K562 (cell line): ENCODE data around the gene AKT3. TPM values are rescaled to one million over a fixed set of nuclear protein-coding genes. Genes with fewer than 3 reads are reported as not detected.

Experiments
- EGR1 ChIP-seq: fragments of 450-650 bp; conservative IDR thresholded peaks from 2 replicates; pipeline ENCODE4 v1.6.1; 2017; ENCODE audit warnings: mild to moderate bottlenecking
- KDM1A ChIP-seq, 2 experiments: fragments of 450-650 bp; IDR thresholded peaks; 2 replicates each; pipeline ENCODE4 v1.6.1; 2016; ENCODE audit warnings: mild to moderate bottlenecking in 2 of 2
- TOE1 ChIP-seq, 2 experiments: fragments of 450-650 bp in 1 of 2; sonication (generic) in 1 of 2; formaldehyde crosslinking in 1 of 2; IDR thresholded peaks; 2 replicates each; pipeline versions ENCODE4 v1.7.1 to v1.8.0; 2016 to 2022; ENCODE audit warnings: borderline replicate concordance in 2 of 2, mild to moderate bottlenecking in 2 of 2, antibody characterized with exemption in 1 of 2, inconsistent platforms in 1 of 2, low read depth in 1 of 2, missing genetic modification reagents in 1 of 2, moderate library complexity in 1 of 2
- ZNF239 ChIP-seq: fragments of 250-450 bp; sonication (Bioruptor Pico); IDR thresholded peaks from 2 replicates; pipeline ENCODE4 v1.4.0; 2020; ENCODE audit warnings: mild to moderate bottlenecking
- polyA plus RNA-seq, 8 experiments: library from polyadenylated mRNA; depleted of rRNA in 4 of 8; stranded (reverse) in 5 of 8; unstranded in 3 of 8; fragments of >200 nt; fragmentation: Nextera tagmentation in 2 of 8; fragmentation: Illumina TruSeq in 1 of 8; extraction: Ambion mirVana in 2 of 8; extraction: Trizol in 1 of 8; gene quantifications; 2 replicates each; pipeline versions ENCODE4 v1.2.1 to v1.2.3, GENCODE V29; 2011 to 2014; ENCODE audit warnings: inconsistent platforms in 1 of 8, missing spikeins in 1 of 8
- total RNA-seq, 7 experiments: library from RNA; depleted of rRNA in 6 of 7; stranded (reverse); fragments of >200 nt in 6 of 7; fragmentation: Illumina TruSeq in 2 of 7; extraction: Trizol in 2 of 7; gene quantifications; 2 replicates each; pipeline versions ENCODE4 v1.2.1 to v1.2.3, GENCODE V29; 2011 to 2021; ENCODE audit warnings: low replicate concordance in 1 of 7
- TF ChIP-seq, protein P1 (sequence below), 2 experiments: fragments of 450-650 bp; formaldehyde crosslinking in 1 of 2; IDR thresholded peaks; 2 replicates each; pipeline versions ENCODE4 v1.4.0 to v1.6.1; 2014 to 2020; ENCODE audit warnings: mild to moderate bottlenecking in 2 of 2, borderline replicate concordance in 1 of 2, low read depth in 1 of 2
- TF ChIP-seq, protein P2 (sequence below): sonication (generic); IDR thresholded peaks from 2 replicates; pipeline ENCODE4 v1.6.1; 2016

The AKT3 gene
- total and polyA plus RNA-seq, 9 of the 15 experiments (the other 6 are each of a cell fraction or from before 2014, with no cell fraction given), result 0.04 to 0.54 (median 0.18) TPM; not detected in 1

- TF ChIP-seq, protein P1, sequence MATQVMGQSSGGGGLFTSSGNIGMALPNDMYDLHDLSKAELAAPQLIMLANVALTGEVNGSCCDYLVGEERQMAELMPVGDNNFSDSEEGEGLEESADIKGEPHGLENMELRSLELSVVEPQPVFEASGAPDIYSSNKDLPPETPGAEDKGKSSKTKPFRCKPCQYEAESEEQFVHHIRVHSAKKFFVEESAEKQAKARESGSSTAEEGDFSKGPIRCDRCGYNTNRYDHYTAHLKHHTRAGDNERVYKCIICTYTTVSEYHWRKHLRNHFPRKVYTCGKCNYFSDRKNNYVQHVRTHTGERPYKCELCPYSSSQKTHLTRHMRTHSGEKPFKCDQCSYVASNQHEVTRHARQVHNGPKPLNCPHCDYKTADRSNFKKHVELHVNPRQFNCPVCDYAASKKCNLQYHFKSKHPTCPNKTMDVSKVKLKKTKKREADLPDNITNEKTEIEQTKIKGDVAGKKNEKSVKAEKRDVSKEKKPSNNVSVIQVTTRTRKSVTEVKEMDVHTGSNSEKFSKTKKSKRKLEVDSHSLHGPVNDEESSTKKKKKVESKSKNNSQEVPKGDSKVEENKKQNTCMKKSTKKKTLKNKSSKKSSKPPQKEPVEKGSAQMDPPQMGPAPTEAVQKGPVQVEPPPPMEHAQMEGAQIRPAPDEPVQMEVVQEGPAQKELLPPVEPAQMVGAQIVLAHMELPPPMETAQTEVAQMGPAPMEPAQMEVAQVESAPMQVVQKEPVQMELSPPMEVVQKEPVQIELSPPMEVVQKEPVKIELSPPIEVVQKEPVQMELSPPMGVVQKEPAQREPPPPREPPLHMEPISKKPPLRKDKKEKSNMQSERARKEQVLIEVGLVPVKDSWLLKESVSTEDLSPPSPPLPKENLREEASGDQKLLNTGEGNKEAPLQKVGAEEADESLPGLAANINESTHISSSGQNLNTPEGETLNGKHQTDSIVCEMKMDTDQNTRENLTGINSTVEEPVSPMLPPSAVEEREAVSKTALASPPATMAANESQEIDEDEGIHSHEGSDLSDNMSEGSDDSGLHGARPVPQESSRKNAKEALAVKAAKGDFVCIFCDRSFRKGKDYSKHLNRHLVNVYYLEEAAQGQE (IDR thresholded peaks at IDR 0.05; ENCODE audit: borderline replicate concordance), result no peak
- TF ChIP-seq, protein P1 (CRISPR knock-in tag; IDR thresholded peaks at IDR 0.05; ENCODE audit: low read depth), result no peak
- TF ChIP-seq TOE1 (IDR thresholded peaks at IDR 0.05; ENCODE audit: borderline replicate concordance) (no peak), TOE1 (CRISPR knock-in tag; IDR thresholded peaks at IDR 0.05; ENCODE audit: borderline replicate concordance, low read depth) (no peak), EGR1 (no peak), KDM1A (IDR thresholded peaks at IDR 0.05) (no peak), ZNF239 (no peak)
- TF ChIP-seq, protein P2, sequence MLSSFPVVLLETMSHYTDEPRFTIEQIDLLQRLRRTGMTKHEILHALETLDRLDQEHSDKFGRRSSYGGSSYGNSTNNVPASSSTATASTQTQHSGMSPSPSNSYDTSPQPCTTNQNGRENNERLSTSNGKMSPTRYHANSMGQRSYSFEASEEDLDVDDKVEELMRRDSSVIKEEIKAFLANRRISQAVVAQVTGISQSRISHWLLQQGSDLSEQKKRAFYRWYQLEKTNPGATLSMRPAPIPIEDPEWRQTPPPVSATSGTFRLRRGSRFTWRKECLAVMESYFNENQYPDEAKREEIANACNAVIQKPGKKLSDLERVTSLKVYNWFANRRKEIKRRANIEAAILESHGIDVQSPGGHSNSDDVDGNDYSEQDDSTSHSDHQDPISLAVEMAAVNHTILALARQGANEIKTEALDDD, result no peak
These were observed 204.8 kb downstream of the AKT3 start (continued) for GRCh38 chr1:243645281-243645680.
